ENCODE data around the gene LIN7B. TPM values are rescaled to one million over a fixed set of nuclear protein-coding genes. Genes with fewer than 3 reads are reported as not detected.

LIN7B gene
- total RNA-seq, 1 donor from 2014 or later: 9.8 TPM

DNA sequence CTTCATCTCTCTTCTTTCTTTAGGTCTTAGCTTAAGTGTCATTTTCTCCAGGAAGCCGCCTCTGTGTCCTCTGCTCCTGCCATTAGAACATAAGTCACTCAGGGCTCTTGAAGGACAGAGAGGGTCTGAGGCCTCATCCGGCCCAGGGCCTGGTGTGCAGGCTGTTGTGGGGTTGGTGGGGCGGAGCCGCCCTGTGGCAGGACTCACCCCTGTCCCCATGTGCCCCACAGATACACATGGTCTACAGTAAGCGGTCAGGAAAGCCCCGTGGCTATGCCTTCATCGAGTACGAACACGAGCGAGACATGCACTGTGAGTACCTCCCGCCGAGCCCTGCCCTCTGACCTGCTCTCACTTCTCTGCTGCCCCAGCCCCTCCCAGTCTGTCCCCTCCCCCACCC is 13.0 kb upstream of the LIN7B start:
- Mint-ChIP-seq H3K27ac (no peak overlapping the region), H3K36me3 (peaks cover 32% of the 10 kb centered on the region), H3K9me3 (no peaks in the 10 kb centered on the region), H3K27me3 (ENCODE audit: low read depth) (no peaks in the 10 kb centered on the region), H3K4me3 (no peak overlapping the region), H3K4me1 (no peaks in the 10 kb centered on the region)
- DNase-seq (ENCODE audit: low spot score in 2 of 2, unreplicated experiment in 2 of 2): no peak
- TF ChIP-seq, protein P1, sequence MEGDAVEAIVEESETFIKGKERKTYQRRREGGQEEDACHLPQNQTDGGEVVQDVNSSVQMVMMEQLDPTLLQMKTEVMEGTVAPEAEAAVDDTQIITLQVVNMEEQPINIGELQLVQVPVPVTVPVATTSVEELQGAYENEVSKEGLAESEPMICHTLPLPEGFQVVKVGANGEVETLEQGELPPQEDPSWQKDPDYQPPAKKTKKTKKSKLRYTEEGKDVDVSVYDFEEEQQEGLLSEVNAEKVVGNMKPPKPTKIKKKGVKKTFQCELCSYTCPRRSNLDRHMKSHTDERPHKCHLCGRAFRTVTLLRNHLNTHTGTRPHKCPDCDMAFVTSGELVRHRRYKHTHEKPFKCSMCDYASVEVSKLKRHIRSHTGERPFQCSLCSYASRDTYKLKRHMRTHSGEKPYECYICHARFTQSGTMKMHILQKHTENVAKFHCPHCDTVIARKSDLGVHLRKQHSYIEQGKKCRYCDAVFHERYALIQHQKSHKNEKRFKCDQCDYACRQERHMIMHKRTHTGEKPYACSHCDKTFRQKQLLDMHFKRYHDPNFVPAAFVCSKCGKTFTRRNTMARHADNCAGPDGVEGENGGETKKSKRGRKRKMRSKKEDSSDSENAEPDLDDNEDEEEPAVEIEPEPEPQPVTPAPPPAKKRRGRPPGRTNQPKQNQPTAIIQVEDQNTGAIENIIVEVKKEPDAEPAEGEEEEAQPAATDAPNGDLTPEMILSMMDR (IDR thresholded peaks at IDR 0.05; ENCODE audit: unreplicated experiment): no peak

DNA sequence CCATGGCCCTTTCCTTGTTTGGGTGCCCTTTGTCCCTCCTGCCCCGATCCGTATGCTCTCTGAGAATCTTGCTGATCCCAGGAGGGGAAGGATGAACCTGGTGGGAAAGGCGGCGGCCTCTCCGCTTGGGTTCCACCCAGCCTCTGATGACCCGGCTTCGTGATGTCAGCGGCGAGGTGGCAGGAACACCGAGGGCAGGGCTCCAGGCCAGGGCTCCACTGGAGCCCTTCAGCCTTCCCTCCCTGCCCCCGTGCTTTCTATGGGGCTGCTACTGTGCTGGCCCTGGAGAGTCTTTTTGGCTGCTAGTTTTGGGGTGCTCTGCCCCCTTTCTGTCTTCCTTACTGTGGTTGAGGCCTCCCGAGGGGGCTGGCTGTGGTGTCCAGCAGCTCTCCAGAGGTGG is 11.9 kb upstream of the LIN7B start:
- TF ChIP-seq, protein P1 (IDR thresholded peaks at IDR 0.05; ENCODE audit: unreplicated experiment): no peak
- no peak overlapping the region for H3K4me3 Mint-ChIP-seq
- no peaks in the 10 kb centered on the region for H3K27me3 Mint-ChIP-seq (ENCODE audit: low read depth)
- H3K4me1 Mint-ChIP-seq: no peaks in the 10 kb centered on the region
- H3K9me3 Mint-ChIP-seq: no peaks in the 10 kb centered on the region
- H3K36me3 Mint-ChIP-seq: peaks cover 38% of the 10 kb centered on the region
- H3K27ac Mint-ChIP-seq: no peak overlapping the region
- DNase-seq (ENCODE audit: low spot score in 2 of 2, unreplicated experiment in 2 of 2): no peak

DNA sequence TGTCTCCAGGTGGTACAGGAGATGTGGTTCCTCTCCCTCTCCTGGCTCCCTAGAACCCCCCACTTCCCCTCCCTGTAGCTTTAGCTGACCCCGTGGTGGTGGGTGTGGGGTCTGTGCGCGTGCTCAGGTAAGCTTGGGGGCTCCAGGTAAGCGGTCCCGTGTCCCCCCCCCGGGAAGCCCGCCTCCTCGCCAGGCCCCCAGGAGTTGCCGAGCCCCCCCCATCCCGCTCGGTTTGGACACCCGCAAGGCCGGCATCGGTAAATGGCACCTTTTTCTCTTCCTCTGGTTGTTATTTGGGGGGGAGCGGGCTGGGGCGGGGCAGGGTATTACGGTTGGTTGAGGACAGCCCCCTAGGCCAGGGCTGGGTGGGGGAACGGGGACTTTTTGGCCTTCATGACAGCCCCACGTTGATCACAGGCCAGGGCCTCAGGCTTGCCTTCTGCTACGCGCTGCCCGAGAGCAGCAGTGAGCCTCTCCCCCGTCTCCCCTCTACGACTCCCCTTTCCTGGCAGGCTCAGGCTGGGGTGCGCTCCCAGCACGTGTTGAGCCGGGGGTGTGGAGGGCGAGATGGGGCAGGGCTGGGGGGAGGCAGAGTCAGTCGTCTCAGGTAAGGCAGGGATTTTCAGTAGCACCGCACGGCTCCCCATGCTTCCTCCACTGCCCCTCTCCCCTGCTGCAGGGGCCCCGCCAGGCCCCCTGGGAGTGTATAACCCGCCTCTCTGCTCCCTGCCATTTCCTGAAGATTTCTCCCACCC is 10.7 kb upstream of the LIN7B start:
- Mint-ChIP-seq H3K4me1 (no peaks in the 10 kb centered on the region), H3K9me3 (no peaks in the 10 kb centered on the region), H3K27ac (no peak overlapping the region), H3K27me3 (ENCODE audit: low read depth) (no peaks in the 10 kb centered on the region), H3K4me3 (no peak overlapping the region), H3K36me3 (peaks cover 36% of the 10 kb centered on the region)
- TF ChIP-seq, protein P1 (IDR thresholded peaks at IDR 0.05; ENCODE audit: unreplicated experiment): no peak
- no peak for DNase-seq (ENCODE audit: low spot score in 2 of 2, unreplicated experiment in 2 of 2)

DNA sequence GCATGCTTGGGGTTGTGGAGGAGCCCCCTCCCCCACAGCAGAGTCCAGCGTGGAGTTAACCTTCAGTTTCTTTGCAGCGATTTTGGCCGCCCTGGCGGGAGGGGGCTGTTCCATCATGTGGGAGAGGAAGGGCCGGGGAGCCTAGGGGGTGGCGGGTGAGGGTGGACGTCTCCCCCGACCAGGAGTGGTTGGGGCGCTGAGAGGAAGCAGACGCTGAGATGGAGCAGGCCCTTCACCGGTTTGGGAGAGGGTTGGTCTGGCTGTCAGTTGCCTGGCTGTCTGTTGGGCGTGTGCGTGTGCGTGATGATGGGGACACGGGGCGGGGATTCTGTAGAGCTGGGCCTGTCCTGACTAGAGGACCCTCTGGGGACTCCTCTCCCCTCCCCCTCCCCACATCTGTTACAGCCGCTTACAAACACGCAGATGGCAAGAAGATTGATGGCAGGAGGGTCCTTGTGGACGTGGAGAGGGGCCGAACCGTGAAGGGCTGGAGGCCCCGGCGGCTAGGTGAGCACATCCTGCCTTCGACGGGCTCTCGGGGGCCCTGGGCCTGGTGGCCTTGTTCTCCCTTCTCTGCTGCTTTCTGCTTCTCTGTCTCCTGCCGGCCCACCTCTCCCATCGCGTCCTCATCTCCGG is 9.8 kb upstream of the LIN7B start:
- Mint-ChIP-seq H3K4me3 (no peak overlapping the region), H3K27me3 (ENCODE audit: low read depth) (no peaks in the 10 kb centered on the region), H3K36me3 (peaks cover 36% of the 10 kb centered on the region), H3K4me1 (no peaks in the 10 kb centered on the region), H3K27ac (peak overlapping the region; percentile 21), H3K9me3 (no peaks in the 10 kb centered on the region)
- DNase-seq (ENCODE audit: low spot score in 2 of 2, unreplicated experiment in 2 of 2): no peak
- TF ChIP-seq, protein P1 (IDR thresholded peaks at IDR 0.05; ENCODE audit: unreplicated experiment): no peak

DNA sequence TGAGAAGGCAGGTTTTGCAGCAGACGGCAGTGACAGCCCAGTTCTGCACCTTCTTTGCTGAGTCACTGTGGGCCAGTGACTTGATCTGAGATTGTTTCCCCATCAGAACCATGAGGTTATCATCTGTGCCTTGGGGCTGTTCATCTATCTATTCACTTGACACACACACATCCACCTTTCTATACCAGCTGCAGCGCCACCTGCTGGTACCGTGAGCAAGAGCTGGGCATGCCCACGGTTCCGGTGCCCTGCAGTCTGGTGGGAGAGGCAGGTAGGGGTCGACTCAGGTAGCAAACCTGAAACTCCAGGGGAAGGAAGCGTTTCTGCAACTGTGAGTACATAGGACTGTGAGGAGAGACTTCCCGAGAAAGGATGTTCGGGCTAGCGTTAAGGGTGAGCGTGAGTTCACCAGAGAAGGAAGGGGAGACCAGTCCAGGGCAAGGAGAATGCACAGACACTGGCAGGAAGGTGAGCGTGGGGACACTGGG is 7.5 kb upstream of the LIN7B start:
- TF ChIP-seq, protein P1 (IDR thresholded peaks at IDR 0.05; ENCODE audit: unreplicated experiment): peak; percentile 76
- Mint-ChIP-seq H3K27me3 (ENCODE audit: low read depth) (no peaks in the 10 kb centered on the region), H3K9me3 (no peaks in the 10 kb centered on the region), H3K4me1 (no peaks in the 10 kb centered on the region), H3K4me3 (no peak overlapping the region), H3K27ac (peak overlapping the region; percentile 5), H3K36me3 (peaks cover 21% of the 10 kb centered on the region)
- peak in 1 of 2 experiments; percentile 72 for DNase-seq (ENCODE audit: low spot score in 2 of 2, unreplicated experiment in 2 of 2)

Measured in mesothelial cell of epicardium (in vitro differentiated cells).